GM12892 (cell line): ENCODE data around the gene MFAP4.
"Not testable (repeated sequence)": the region's sequence is repeated elsewhere in the genome, so short reads cannot be mapped to it uniquely, and the experiment has no call there.

Source experiments
- DNase-seq: peaks from one replicate; pipeline ENCODE4 v3.0.0; 2011; ENCODE audit not compliant: insufficient read length
- FAIRE-seq: peaks from 2 replicates; lab custom pipeline; 2011; peaks lifted over from hg19 to GRCh38; lab: Jason Lieb, UNC
- POLR2A ChIP-seq: IDR thresholded peaks from 2 replicates; pipeline ENCODE4 v1.6.1; 2011; ENCODE audit warnings: low read depth, low read length, control low read depth
- POLR2AphosphoS5 ChIP-seq: IDR thresholded peaks from 2 replicates; pipeline ENCODE4 v1.6.1; 2011; ENCODE audit warnings: low read depth, low read length, control low read depth
- TAF1 ChIP-seq: IDR thresholded peaks from 2 replicates; pipeline ENCODE4 v1.6.1; 2011; ENCODE audit warnings: low read depth, mild to moderate bottlenecking, control low read depth, low read length, borderline replicate concordance

Gene MFAP4

GRCh38 chr17:19363460-19364035 lies 23.4 kb downstream of the MFAP4 start:
- no peak for DNase-seq
- TF ChIP-seq POLR2AphosphoS5 (no peak), TAF1 (no peak), POLR2A (no peak)
- no peak for FAIRE-seq

- no peak for FAIRE-seq
- TF ChIP-seq POLR2AphosphoS5 (no peak), TAF1 (no peak), POLR2A (no peak)
- no peak for DNase-seq
Observed at GRCh38 chr17:19363114-19363438, 23.9 kb downstream of the MFAP4 start.

GRCh38 chr17:19362277-19363113 lies 24.5 kb downstream of the MFAP4 start, which contains the start of gene B9D1:
Gene B9D1 (minus strand): TSS chr17:19362723. CDS start chr17:19362569, 154 bp downstream.
- FAIRE-seq: peak; percentile 100

GRCh38 chr17:19361944-19362276 lies 25.1 kb downstream of the MFAP4 start:
- FAIRE-seq: no peak
- DNase-seq: no peak
- no peak for TF ChIP-seq POLR2A
- no peak for TF ChIP-seq POLR2AphosphoS5
- no peak for TF ChIP-seq TAF1

More at GRCh38 chr17:19362277-19363113, 24.5 kb downstream of the MFAP4 start, which contains the start of gene B9D1:
- TF ChIP-seq POLR2AphosphoS5: no peak
- no peak for TF ChIP-seq POLR2A
- no peak for TF ChIP-seq TAF1
- peak; percentile 97 for DNase-seq

GRCh38 chr17:19361326-19361725 lies 25.7 kb downstream of the MFAP4 start:
- FAIRE-seq (peak; percentile 17), DNase-seq (no peak)
- TF ChIP-seq TAF1 (no peak), POLR2A (no peak), POLR2AphosphoS5 (no peak)

GRCh38 chr17:19360772-19361171 lies 26.2 kb downstream of the MFAP4 start:
- DNase-seq (no peak), FAIRE-seq (no peak)
- no peak for TF ChIP-seq TAF1
- no peak for TF ChIP-seq POLR2A
- no peak for TF ChIP-seq POLR2AphosphoS5

DNA sequence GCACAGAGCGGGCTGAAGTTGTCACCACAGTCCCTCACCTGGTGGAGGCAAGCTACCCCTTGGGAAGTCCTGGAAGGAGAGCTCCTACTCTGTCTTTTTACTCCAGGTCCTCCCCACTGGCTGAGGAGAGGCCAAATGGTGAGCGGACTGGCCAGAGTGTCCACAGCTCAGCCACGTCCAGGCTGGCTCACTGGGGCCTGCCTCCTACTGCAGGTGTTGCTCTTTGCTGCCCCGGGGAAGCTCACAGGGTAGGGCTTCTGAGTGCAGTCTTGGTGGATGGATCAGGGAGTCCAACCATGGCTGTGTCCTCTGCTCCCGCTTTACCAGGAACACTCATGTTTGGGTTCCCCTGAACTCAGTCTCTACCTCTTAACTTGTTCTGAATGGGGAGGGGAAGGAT lies 27.1 kb downstream of the MFAP4 start:
- TF ChIP-seq POLR2A (no peak), TAF1 (no peak), POLR2AphosphoS5 (no peak)
- FAIRE-seq: no peak

GRCh38 chr17:19359151-19359550 lies 27.8 kb downstream of the MFAP4 start:
- DNase-seq: no peak
- TF ChIP-seq TAF1: no peak
- TF ChIP-seq POLR2AphosphoS5: no peak
- no peak for TF ChIP-seq POLR2A
- FAIRE-seq: no peak

More for the DNA sequence above, 27.1 kb downstream of the MFAP4 start:
- no peak for DNase-seq

GRCh38 chr17:19357761-19358160 lies 29.2 kb downstream of the MFAP4 start:
- TF ChIP-seq POLR2A: no peak
- no peak for TF ChIP-seq POLR2AphosphoS5
- TF ChIP-seq TAF1: no peak
- DNase-seq (no peak), FAIRE-seq (no peak)

DNA sequence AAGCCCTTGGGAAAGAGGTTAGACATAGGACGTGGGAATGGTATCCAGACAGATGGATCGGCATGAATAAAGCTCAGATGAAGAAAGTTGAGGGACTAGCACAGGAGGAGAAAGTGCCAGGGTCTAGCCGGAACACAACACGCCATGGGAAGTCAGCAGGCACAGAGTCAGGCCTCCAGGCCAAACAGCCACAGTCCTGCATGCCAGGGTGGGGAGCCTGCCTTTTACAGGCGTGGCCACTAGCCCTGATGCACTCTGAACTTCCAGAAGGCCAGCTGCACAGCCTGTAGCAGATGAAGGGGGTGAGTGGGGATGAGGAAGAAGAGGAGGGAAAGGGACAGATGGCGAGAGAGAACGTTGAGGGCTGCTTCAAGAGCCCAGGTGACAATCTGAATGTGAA lies 29.6 kb downstream of the MFAP4 start:
- FAIRE-seq (no peak), DNase-seq (no peak)
- TF ChIP-seq POLR2AphosphoS5 (no peak), POLR2A (no peak)

- DNase-seq (no peak), FAIRE-seq (no peak)
- TF ChIP-seq TAF1 (no peak), POLR2AphosphoS5 (no peak), POLR2A (no peak)
Observed at GRCh38 chr17:19354748-19355147, 32.2 kb downstream of the MFAP4 start.

DNA sequence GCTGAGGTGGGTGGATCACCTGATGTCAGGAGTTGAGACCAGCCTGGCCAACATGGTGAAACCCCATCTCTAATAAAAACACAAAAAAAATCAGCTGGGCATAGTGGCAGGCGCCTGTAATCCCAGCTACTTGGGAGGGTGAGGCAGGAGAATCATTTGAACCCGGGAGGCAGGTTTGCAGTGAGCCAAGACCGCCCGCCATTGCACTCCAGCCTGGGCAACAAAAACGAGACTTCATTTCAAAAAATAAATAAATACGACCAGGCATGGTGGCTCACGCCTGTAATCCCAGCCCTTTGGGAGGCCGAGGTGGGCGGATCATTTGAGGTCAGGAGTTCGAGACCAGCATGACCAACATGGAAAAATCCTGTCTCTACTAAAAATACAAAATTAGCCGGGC lies 33.6 kb downstream of the MFAP4 start:
- not testable (repeated sequence) for FAIRE-seq

GRCh38 chr17:19348806-19349205 lies 38.2 kb downstream of the MFAP4 start:
- FAIRE-seq: no peak
- DNase-seq: no peak
- TF ChIP-seq POLR2A (no peak), TAF1 (no peak), POLR2AphosphoS5 (no peak)

More for the DNA sequence above, 33.6 kb downstream of the MFAP4 start:
- not testable (repeated sequence) for DNase-seq
